BE2C (cell line): ENCODE data around the gene GLB1L3.

Experiments
- DNase-seq: peaks from one replicate; pipeline ENCODE4 v3.0.0-alpha.2; 2020
- H3K27me3 ChIP-seq: fragments of 250-450 bp; sonication (Bioruptor Pico); 2 replicates; pipeline ENCODE4 v1.5.1; 2020; ENCODE audit warnings: mild to moderate bottlenecking
- H3K36me3 ChIP-seq: fragments of 250-450 bp; sonication (Bioruptor Pico); 2 replicates; pipeline ENCODE4 v1.5.1; 2020; ENCODE audit warnings: mild to moderate bottlenecking
- H3K4me1 ChIP-seq: fragments of 250-450 bp; sonication (Bioruptor Pico); 2 replicates; pipeline ENCODE4 v1.5.1; 2020
- H3K4me3 ChIP-seq: 2 replicates; pipeline ENCODE4 v1.5.1; 2011; ENCODE audit warnings: low read depth, low read length
- H3K9me3 ChIP-seq: fragments of 250-450 bp; sonication (Bioruptor Pico); 2 replicates; pipeline ENCODE4 v1.5.1; 2020
- CTCF ChIP-seq: IDR thresholded peaks from 2 replicates; pipeline ENCODE4 v1.5.1; 2012; ENCODE audit warnings: mild to moderate bottlenecking, low read depth, low read length

The GLB1L3 gene

GRCh38 chr11:134366254-134366653 lies 90.1 kb downstream of the GLB1L3 start:
- Histone ChIP-seq H3K4me3 (no peak overlapping the region), H3K36me3 (no peaks in the 10 kb centered on the region), H3K27me3 (no peaks in the 10 kb centered on the region), H3K9me3 (no peaks in the 10 kb centered on the region), H3K4me1 (no peaks in the 10 kb centered on the region)
- no peak for TF ChIP-seq CTCF
- DNase-seq = no peak

GRCh38 chr11:134367781-134368180 lies 91.6 kb downstream of the GLB1L3 start:
- Histone ChIP-seq H3K4me1 (no peaks in the 10 kb centered on the region), H3K27me3 (no peaks in the 10 kb centered on the region), H3K9me3 (no peaks in the 10 kb centered on the region), H3K4me3 (no peak overlapping the region), H3K36me3 (no peaks in the 10 kb centered on the region)
- peak; percentile 10 for DNase-seq
- TF ChIP-seq CTCF = no peak
